Ectodermal cell (in vitro differentiated cells): Measurements from ENCODE around the gene RGS3.
"Not testable (repeated sequence)": the region's sequence is repeated elsewhere in the genome, so short reads cannot be mapped to it uniquely, and the experiment has no call there.

Experiments
- H3K27ac ChIP-seq: 2 replicates; pipeline ENCODE4 v1.7.0; 2013; ENCODE audit warnings: mild to moderate bottlenecking, low read depth, low read length; ENCODE audit not compliant: insufficient read depth, poor library complexity, severe bottlenecking
- H3K27me3 ChIP-seq: 2 replicates; pipeline ENCODE4 v1.7.0; 2013; ENCODE audit warnings: mild to moderate bottlenecking, low read length; ENCODE audit not compliant: insufficient read depth, control insufficient read depth, poor library complexity, severe bottlenecking
- H3K36me3 ChIP-seq: one replicate; pipeline ENCODE4 v1.7.0; 2013; ENCODE audit warnings: low read length; ENCODE audit not compliant: control insufficient read depth, insufficient read depth
- H3K4me1 ChIP-seq: one replicate; pipeline ENCODE4 v1.7.0; 2013; ENCODE audit warnings: low read length; ENCODE audit not compliant: control insufficient read depth, insufficient read depth
- H3K4me3 ChIP-seq: 2 replicates; pipeline ENCODE4 v1.7.0; 2013; ENCODE audit warnings: low read depth, low read length, control low read depth; ENCODE audit not compliant: insufficient read depth
- H3K9me3 ChIP-seq: 2 replicates; pipeline ENCODE4 v1.7.0; 2013; ENCODE audit warnings: mild to moderate bottlenecking, low read length, moderate library complexity; ENCODE audit not compliant: control insufficient read depth
- WGBS, 2 experiments: methylation state at CpG; one replicate each; pipeline ENCODE4 v1.1.7; 2013; ENCODE audit warnings: missing lambda C conversion rate in 2 of 2; 5-methylcytosine and 5-hydroxymethylcytosine counted together

RGS3 gene

GRCh38 chr9:113484258-113484730 is 20.8 kb downstream of the RGS3 start:
- 90 to 97% methylated on average over 2 of the region's 2 CpGs for WGBS, 2 experiments
- Histone ChIP-seq H3K4me3 (no peak overlapping the region), H3K9me3 (no peaks in the 10 kb centered on the region), H3K27me3 (no peaks in the 10 kb centered on the region), H3K4me1 (peaks cover 5% of the 10 kb centered on the region), H3K27ac (no peak overlapping the region), H3K36me3 (no peaks in the 10 kb centered on the region)

GRCh38 chr9:113485761-113486115 is 22.2 kb downstream of the RGS3 start:
- Histone ChIP-seq H3K27me3 (no peaks in the 10 kb centered on the region), H3K36me3 (no peaks in the 10 kb centered on the region), H3K4me3 (no peak overlapping the region), H3K9me3 (no peaks in the 10 kb centered on the region), H3K4me1 (no peaks in the 10 kb centered on the region), H3K27ac (no peak overlapping the region)
- WGBS, 2 experiments: 95% methylated on average over 5 of the region's 5 CpGs

GRCh38 chr9:113486327-113486726 is 22.8 kb downstream of the RGS3 start:
- H3K27me3 ChIP-seq: no peaks in the 10 kb centered on the region
- H3K4me1 ChIP-seq: no peaks in the 10 kb centered on the region
- 84 to 85% methylated on average over 6 of the region's 6 CpGs for WGBS, 2 experiments
- no peaks in the 10 kb centered on the region for H3K36me3 ChIP-seq
- no peaks in the 10 kb centered on the region for H3K9me3 ChIP-seq
- no peak overlapping the region for H3K27ac ChIP-seq
- H3K4me3 ChIP-seq: no peak overlapping the region

- Histone ChIP-seq H3K36me3 (no peaks in the 10 kb centered on the region), H3K27ac (no peak overlapping the region), H3K27me3 (no peaks in the 10 kb centered on the region), H3K9me3 (no peaks in the 10 kb centered on the region), H3K4me1 (peaks cover 8% of the 10 kb centered on the region), H3K4me3 (no peak overlapping the region)
- WGBS, 2 experiments: 93 to 97% methylated on average over 4 of the region's 4 CpGs
Observed at GRCh38 chr9:113488071-113488470, 24.5 kb downstream of the RGS3 start.

GRCh38 chr9:113488490-113488889 is 25.0 kb downstream of the RGS3 start:
- 89 to 90% methylated on average over 12 of the region's 12 CpGs for WGBS, 2 experiments
- no peak overlapping the region for H3K27ac ChIP-seq

GRCh38 chr9:113491147-113491546 is 27.6 kb downstream of the RGS3 start:
- H3K27ac ChIP-seq, H3K27me3 ChIP-seq, H3K4me1 ChIP-seq, H3K4me3 ChIP-seq, H3K36me3 ChIP-seq, H3K9me3 ChIP-seq: not testable (repeated sequence)
- 89 to 94% methylated on average over 4 of the region's 4 CpGs for WGBS, 2 experiments

More at GRCh38 chr9:113488490-113488889, 25.0 kb downstream of the RGS3 start:
- Histone ChIP-seq H3K9me3 (no peaks in the 10 kb centered on the region), H3K27me3 (no peaks in the 10 kb centered on the region), H3K4me1 (peaks cover 8% of the 10 kb centered on the region), H3K4me3 (no peak overlapping the region), H3K36me3 (no peaks in the 10 kb centered on the region)

- H3K27me3 ChIP-seq: no peaks in the 10 kb centered on the region
- peaks cover 8% of the 10 kb centered on the region for H3K4me1 ChIP-seq
- H3K4me3 ChIP-seq: no peak overlapping the region
- H3K27ac ChIP-seq: peak overlapping the region; percentile 48
- no peaks in the 10 kb centered on the region for H3K9me3 ChIP-seq
- WGBS, 2 experiments: 75 to 76% methylated on average over 10 to 11 of the region's 11 CpGs
- H3K36me3 ChIP-seq: no peaks in the 10 kb centered on the region
Observed at GRCh38 chr9:113492343-113493202, 29.0 kb downstream of the RGS3 start.

GRCh38 chr9:113493203-113493520 is 29.6 kb downstream of the RGS3 start:
- Histone ChIP-seq H3K36me3 (no peaks in the 10 kb centered on the region), H3K27me3 (no peaks in the 10 kb centered on the region), H3K4me3 (no peak overlapping the region), H3K4me1 (peaks cover 8% of the 10 kb centered on the region), H3K9me3 (no peaks in the 10 kb centered on the region), H3K27ac (no peak overlapping the region)

- 93 to 96% methylated on average over 3 of the region's 3 CpGs for WGBS, 2 experiments
Observed at GRCh38 chr9:113495526-113495925, 32.0 kb downstream of the RGS3 start.

GRCh38 chr9:113497051-113497450 is 33.5 kb downstream of the RGS3 start:
- no peak overlapping the region for H3K4me3 ChIP-seq
- no peaks in the 10 kb centered on the region for H3K27me3 ChIP-seq
- no peaks in the 10 kb centered on the region for H3K36me3 ChIP-seq
- peaks cover 17% of the 10 kb centered on the region for H3K4me1 ChIP-seq
- H3K9me3 ChIP-seq: no peaks in the 10 kb centered on the region
- WGBS, 2 experiments: 92 to 95% methylated on average over 9 of the region's 9 CpGs
- no peak overlapping the region for H3K27ac ChIP-seq

More at GRCh38 chr9:113495526-113495925, 32.0 kb downstream of the RGS3 start:
- Histone ChIP-seq H3K9me3 (no peaks in the 10 kb centered on the region), H3K27ac (no peak overlapping the region), H3K27me3 (no peaks in the 10 kb centered on the region), H3K4me1 (peaks cover 8% of the 10 kb centered on the region), H3K4me3 (no peak overlapping the region), H3K36me3 (no peaks in the 10 kb centered on the region)
